Stimulated activated CD8-positive, alpha-beta memory T cell treated with anti-CD3 and anti-CD28 coated beads, Interleukin-4, amount 100 ng/mL, for 48 hours (primary cell): ENCODE data around the gene COPZ1.
A peak's percentile ranks its signal among the peaks of the same experiment; 100 is the strongest.

ENCODE experiments used
- DNase-seq: peaks from one replicate; pipeline ENCODE4 v3.0.0-alpha.2; 2020

Gene COPZ1

DNA sequence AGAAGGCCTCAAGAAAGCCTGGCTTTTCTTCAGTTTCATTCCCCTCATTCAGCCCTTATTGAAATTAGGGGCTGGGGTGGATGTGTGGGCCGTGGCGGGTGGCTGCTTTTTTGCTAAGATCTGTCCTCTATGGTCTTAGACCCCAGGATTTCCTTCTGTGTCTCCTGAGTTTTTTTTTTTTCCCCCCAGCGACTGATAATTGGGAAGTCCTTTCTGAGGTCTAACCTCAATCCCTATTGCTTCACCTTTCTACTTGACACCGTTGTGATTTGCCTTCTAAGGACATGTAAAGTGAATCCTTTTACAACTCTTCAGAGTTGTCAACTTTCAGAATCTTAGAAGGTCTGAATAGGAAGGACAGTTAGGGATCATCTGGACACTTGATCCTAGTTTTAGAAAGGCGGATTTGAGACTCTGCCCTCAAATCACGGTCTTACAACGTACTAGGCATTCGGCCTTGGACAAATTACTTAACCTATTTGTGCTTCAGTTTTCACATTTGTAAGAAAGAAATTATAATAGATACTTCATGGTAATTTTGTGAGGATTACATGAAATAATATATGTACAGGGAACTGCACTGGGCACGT, 34.9 kb downstream of the COPZ1 start:
- DNase-seq, result no peak

- DNase-seq, result peak; percentile 80
Measured at GRCh38 chr12:54360717-54361456, 36.0 kb downstream of the COPZ1 start.

DNA sequence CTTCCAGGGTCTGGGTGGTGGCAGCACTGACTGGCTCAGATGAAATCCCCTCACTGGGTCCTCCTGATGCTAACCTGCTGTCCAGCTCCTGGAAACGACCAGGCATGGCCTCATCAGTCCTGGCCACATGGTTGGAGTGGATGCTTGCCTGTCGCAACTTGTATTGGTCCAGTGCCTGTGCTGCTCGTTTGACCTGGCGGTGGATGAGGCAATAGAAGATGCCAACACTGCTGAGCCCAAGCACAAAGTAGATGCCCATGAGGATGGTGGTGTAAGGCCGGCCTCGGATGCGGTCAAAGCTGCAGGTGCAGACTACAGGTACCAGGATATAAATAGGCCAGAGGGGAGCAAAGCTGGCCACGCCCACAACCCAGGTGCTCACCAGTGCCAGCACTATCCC, 38.1 kb downstream of the COPZ1 start:
- DNase-seq, result no peak

GRCh38 chr12:54363618-54364017, 38.7 kb downstream of the COPZ1 start:
- DNase-seq, result no peak

GRCh38 chr12:54364413-54364812, 39.5 kb downstream of the COPZ1 start, which contains the start of gene GPR84:
GPR84 (minus strand) TSS chr12:54364486; CDS start chr12:54363851, 635 bp downstream.
- no peak for DNase-seq

GRCh38 chr12:54368025-54368708, 43.2 kb downstream of the COPZ1 start:
- DNase-seq, result no peak

GRCh38 chr12:54368709-54369596, 44.0 kb downstream of the COPZ1 start:
- peak; percentile 95 for DNase-seq

DNA sequence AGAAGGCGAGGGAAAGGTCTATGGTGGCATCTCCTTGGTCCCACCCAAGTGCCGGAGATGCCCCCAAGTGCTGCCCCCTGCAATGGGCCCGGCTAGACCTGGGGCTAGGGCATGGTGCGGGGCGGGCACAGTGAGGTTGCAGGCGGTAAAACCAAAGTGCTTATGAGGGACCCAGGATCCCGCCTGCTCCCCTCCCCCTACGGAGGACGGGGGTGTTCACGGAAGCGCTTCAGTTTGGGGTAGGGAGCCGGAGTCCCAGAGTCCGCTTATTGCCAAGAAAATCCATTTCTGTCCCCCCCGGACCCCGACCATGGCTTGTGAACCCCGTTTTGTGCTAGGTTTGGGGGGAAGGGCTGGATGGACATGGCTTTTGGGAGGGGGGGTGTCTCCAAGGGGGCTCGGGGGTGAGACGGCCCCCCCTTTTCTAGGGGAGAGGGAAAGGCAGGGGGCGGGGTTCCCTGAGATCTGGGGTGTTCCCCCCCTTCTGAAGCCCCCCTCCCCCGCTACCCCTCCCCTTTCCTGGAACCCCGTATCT, 44.7 kb downstream of the COPZ1 start:
- no peak for DNase-seq

DNA sequence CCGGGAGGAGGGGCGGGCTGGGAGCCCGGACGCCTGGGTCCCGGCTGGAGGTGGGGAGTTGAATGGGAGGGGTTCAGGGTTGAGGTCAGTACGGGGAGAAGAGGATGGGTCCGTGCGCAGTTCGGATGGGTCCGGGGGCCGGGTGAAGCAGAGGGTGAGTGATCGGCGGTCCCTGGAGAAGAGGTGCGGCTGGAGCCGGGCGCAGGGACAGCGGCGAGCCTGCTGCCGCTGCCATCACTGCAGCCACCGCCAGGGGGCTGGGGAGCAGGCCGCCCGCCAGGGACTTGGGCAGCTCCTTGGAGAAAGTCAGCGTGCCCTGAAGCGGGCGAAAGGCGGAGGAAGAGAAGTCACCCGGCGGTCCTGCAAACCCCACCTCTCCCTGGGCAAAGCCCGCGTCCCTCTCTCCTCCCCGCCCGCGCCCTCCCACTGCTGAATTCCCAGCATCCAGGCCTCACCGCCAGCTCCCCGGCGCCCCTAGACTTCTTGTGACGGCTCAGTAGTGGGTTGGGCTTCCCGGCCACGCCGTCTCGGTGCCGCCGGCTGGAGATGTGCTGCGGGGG, 45.3 kb downstream of the COPZ1 start:
- DNase-seq, result peak; percentile 47

DNA sequence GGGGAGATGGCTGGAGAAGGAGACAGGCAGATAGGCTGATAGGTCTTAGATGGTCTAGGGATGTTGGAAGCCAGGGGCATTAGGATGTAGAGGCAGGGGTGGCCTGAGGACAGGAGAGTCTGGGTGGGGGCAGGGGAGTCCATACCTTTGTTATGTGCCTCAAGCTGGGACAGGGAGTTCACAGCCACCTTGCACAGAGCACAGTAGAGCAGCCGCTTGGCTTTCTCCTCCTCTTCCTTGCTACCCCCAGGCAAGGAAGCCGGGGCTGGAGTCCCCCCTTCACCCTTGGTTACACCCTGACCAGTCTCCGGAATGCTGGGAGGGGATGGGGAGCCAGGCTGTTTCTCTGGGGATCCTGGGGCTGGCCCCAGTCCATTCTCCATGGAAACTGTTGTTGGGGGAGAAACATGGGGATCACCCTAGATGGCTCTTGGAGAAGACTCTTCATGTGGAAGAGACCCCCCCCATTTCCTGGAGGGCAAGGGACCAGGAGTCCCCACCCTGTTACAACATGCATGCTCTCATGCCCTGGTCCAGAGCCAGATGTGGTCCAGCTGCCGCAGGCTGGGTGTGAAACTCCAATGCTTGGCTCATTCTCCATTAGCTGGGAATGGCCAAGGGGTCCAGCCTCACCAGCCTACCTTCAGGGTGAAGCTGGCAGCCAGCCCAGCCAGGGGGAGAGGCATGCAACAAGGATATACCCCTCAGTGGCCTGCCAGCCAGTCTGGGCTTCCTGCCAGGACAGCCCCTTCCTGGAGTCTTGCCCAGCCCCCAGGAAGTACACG, 46.6 kb downstream of the COPZ1 start:
- no peak for DNase-seq

DNA sequence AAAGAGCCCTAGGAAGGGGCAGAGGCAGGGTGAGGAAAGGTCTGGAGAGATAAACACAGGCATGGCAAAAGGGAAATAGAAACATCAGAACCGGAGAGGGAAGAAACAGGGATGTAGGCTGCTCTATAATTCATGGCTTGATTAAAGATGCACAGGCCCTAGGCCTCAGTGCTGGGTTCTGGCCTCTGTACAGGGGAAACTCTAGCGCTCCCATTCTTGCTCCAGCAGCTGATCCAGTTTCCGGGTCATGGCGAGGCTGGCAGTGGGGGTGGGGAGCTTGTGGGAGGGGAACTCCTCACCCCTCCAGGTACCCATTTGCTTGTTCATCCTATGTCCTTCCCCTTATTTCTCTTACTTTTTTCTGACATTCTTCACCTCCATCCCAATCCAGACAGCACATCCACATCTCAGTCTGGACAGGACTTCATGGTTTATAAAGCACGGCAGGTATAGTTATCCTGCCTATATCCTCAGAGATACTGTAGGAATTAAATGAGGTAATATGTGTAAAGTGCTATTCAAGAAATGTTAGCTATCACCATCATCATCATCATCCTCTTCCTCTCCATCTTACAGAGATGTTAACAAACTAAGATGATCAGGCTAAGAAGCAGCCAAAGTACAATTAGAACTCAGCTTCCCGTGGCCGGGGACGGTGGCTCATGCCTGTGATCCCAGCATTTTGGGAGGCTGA, 47.3 kb downstream of the COPZ1 start:
- no peak for DNase-seq

GRCh38 chr12:54373649-54374561, 49.0 kb downstream of the COPZ1 start:
- no peak for DNase-seq

DNA sequence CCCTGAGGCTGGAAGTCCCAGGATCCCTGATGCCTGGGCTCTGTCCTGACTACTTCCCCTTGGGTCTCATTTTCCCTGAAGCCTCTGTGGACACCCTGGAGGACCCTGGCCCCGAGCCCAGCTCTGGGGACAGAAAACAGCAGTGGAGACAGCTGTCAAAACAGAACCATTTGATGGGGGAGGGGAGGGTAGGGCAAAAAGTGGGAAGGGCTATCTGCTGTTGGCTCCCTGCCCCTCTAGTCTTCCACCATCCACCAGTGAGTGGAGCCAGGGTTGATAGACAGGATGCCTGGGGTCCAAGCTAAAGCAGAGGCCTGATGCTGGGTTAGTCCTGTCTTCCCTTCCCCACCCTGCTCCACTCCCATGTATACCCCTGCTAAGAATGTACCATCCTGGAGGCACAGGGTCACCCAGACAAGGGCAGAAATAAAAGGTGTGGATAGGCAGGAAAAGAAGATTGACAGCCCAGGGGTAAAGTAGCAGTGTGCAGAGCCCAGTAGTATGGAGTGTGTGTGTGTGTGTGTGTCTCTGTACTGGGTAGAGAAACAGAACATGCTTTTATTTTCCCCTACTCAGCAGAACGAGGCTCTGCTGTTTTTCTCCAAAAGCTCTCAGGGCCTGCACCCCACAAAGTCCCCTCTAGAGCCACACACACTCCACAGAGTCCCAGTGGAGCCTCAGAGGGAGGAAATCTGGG, 49.8 kb downstream of the COPZ1 start:
- no peak for DNase-seq

GRCh38 chr12:54375259-54375579, 50.3 kb downstream of the COPZ1 start:
- no peak for DNase-seq

DNA sequence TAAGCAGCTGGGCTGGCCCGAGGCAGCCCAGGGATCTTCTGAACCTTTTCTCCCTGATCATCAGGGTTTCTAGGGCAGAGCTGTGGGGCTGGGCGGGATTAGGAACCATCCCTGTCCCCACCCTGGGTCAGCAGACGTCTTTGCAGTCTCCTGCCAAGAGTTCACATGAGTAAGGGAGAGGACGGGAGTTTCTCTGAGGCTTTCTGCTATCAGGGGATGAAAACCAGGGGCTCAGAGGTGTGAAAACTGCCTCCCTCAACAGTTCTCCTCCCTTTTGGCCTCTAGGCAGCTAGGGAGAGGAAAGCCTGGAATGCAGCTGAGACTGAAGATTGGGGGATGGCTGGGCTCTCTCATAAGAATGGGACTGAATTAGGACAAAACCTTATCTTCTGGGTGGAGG, 51.7 kb downstream of the COPZ1 start:
- no peak for DNase-seq

DNA sequence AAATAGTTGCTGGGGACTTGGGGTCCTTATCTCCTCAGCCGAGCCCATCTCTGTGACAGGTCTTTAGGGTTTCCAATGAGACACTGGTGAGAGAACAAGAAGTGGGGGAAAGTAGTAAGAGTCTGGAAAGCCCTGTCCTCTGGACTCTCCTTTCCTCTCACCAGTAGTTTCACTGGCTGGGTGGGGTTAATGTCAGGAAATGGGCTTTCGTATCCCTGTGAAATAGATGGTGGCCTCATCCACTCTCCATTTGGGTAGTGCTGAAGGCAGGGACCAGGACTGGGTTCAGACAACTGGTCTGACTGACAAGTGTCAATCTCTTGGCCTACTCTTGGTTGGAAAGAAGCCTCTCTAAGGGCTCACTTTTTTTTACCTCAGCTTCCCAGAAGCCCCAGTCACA, 52.1 kb downstream of the COPZ1 start:
- no peak for DNase-seq

DNA sequence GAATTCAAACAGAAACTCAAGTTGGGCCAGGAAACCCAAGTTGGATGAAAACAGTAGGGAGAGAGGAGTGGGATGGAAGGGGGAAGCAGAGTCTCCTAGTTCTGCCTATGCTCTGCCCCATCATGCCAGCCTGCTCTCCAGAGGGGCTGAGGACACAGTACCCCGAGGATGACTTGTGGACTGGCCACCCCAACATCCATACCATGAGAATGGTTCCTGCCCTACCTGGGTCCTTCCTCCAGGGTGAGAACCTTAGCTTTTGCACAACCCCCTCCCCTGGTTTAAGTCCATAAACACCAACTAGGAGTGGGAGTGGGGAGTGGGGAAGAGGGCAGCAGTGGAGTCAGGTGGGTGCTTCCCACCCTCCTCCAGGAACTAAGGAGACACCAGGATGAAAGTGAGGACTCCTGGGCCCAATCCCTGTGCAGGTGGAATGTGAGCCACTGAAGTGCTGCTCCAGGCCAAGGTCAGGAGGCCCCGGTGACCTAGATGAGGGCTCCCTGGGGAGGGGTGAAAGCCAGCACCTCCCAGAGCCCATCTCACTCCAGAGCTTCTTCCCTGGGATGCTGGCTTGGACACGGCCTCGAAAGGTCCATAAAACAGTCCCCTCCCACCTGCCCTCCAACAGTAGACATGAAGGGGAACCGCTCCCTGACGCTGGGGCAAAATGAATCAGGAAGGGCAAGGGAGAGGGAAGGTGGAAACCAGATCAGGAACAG, 53.0 kb downstream of the COPZ1 start:
- no peak for DNase-seq

DNA sequence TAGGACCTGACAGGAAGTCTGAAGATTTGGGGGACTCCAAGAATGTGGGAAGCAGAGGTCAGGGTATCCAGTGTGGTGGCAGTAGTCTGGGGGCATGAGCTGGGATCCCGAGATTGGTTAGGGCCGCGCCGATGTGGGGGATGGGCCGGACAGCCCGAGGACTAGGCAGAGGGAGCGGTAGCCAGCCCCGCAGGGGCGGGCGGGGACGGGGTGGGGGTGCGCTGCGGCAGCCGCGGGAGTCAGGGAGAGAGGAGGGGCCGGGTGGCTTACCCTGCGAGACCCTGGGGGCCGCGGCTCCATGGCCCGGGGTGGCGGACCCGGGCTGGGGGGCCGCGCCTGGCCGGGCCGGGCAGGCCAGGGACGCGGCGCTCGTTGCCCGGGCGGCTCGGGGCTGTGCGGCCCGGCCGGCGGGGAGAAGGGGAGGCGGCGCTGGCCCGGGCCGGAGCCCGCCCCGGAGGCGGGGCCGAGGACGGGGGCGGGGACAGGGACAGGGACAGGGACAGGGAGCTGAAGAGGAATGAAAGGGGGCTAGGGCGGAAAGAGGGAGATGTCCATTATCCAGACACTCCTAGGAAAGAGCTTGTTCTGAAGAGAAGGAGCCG, 54.0 kb downstream of the COPZ1 start:
- DNase-seq, result no peak
